Retinal pigment epithelial cell (primary cell): ENCODE measurements around the gene AGAP6.
"Not testable (repeated sequence)": the region's sequence is repeated elsewhere in the genome, so short reads cannot be mapped to it uniquely, and the experiment has no call there.

Source experiments
- DNase-seq: peaks from one replicate; pipeline ENCODE4 v3.0.0-alpha.2; 2010; ENCODE audit warnings: low read depth
- H3K4me3 ChIP-seq: 2 replicates; pipeline ENCODE4 v1.5.1; 2011; ENCODE audit warnings: mild to moderate bottlenecking, low read length, control low read depth, moderate library complexity

Gene AGAP6

GRCh38 chr10:49988376-49988775 is at the start of gene AGAP6:
Gene AGAP6 (plus strand): TSS chr10:49988406. CDS start chr10:49988716, 310 bp downstream.
- H3K4me3 ChIP-seq, DNase-seq: not testable (repeated sequence)

- peak; percentile 50 for DNase-seq
- H3K4me3 ChIP-seq: peak within 1 kb of the TSS; percentile 60
These were observed 46.5 kb upstream of the AGAP6 start, which contains the start of the genes PARG and TIMM23B for GRCh38 chr10:49941447-49942338. Gene PARG (minus strand): TSS chr10:49942027. CDS start chr10:49941725, 302 bp downstream. Gene TIMM23B (plus strand): TSS chr10:49942053. CDS start chr10:49942195, 142 bp downstream.

- peak overlapping the region; percentile 60 for H3K4me3 ChIP-seq
- not testable (repeated sequence) for DNase-seq
These were observed 45.9 kb upstream of the AGAP6 start for GRCh38 chr10:49942339-49942705.

- not testable (repeated sequence) for H3K4me3 ChIP-seq, DNase-seq
These were observed 44.6 kb upstream of the AGAP6 start for GRCh38 chr10:49943607-49944006.

GRCh38 chr10:49948142-49948541 is 40.1 kb upstream of the AGAP6 start:
- not testable (repeated sequence) for H3K4me3 ChIP-seq, DNase-seq

GRCh38 chr10:49948737-49949136 is 39.5 kb upstream of the AGAP6 start:
- H3K4me3 ChIP-seq, DNase-seq: not testable (repeated sequence)

- H3K4me3 ChIP-seq, DNase-seq: not testable (repeated sequence)
These were observed 36.2 kb upstream of the AGAP6 start for GRCh38 chr10:49952006-49952405.

GRCh38 chr10:49953122-49953521 is 35.1 kb upstream of the AGAP6 start:
- not testable (repeated sequence) for DNase-seq

GRCh38 chr10:49970331-49970857 is 17.8 kb upstream of the AGAP6 start:
- DNase-seq, H3K4me3 ChIP-seq: not testable (repeated sequence)

More at GRCh38 chr10:49953122-49953521, 35.1 kb upstream of the AGAP6 start:
- H3K4me3 ChIP-seq: not testable (repeated sequence)

GRCh38 chr10:49971466-49971865 is 16.7 kb upstream of the AGAP6 start:
- H3K4me3 ChIP-seq, DNase-seq: not testable (repeated sequence)

GRCh38 chr10:49972094-49972493 is 16.1 kb upstream of the AGAP6 start:
- H3K4me3 ChIP-seq, DNase-seq: not testable (repeated sequence)

GRCh38 chr10:49977756-49978155 is 10.4 kb upstream of the AGAP6 start:
- DNase-seq, H3K4me3 ChIP-seq: not testable (repeated sequence)

GRCh38 chr10:49987207-49987606 is 999 bp upstream of the AGAP6 start:
- H3K4me3 ChIP-seq, DNase-seq: not testable (repeated sequence)

GRCh38 chr10:49995321-49995720 is 7.1 kb downstream of the AGAP6 start:
- not testable (repeated sequence) for H3K4me3 ChIP-seq, DNase-seq

- DNase-seq, H3K4me3 ChIP-seq: not testable (repeated sequence)
These were observed 25.8 kb downstream of the AGAP6 start for GRCh38 chr10:50014024-50014423.

- DNase-seq, H3K4me3 ChIP-seq: not testable (repeated sequence)
These were observed 27.5 kb downstream of the AGAP6 start for GRCh38 chr10:50015596-50016220.

GRCh38 chr10:50016926-50017325 is 28.7 kb downstream of the AGAP6 start:
- not testable (repeated sequence) for H3K4me3 ChIP-seq, DNase-seq

- H3K4me3 ChIP-seq, DNase-seq: not testable (repeated sequence)
These were observed 29.4 kb downstream of the AGAP6 start for GRCh38 chr10:50017646-50018045.

- not testable (repeated sequence) for H3K4me3 ChIP-seq, DNase-seq
These were observed 31.1 kb downstream of the AGAP6 start for GRCh38 chr10:50019279-50019678.

- DNase-seq: not testable (repeated sequence)
These were observed 32.3 kb downstream of the AGAP6 start for GRCh38 chr10:50020451-50021024.

More at GRCh38 chr10:50020451-50021024, 32.3 kb downstream of the AGAP6 start:
- not testable (repeated sequence) for H3K4me3 ChIP-seq
